ENCODE measurements around the gene NXNL1. TPM values are rescaled to one million over a fixed set of nuclear protein-coding genes. Genes with fewer than 3 reads are reported as not detected.

The NXNL1 gene
- total RNA-seq, 1 donor from 2014 or later = not detected

- Histone ChIP-seq H3K36me3 (ENCODE audit: control insufficient read depth, insufficient read depth, low read length) (no peaks in the 10 kb centered on the region), H3K27me3 (ENCODE audit: control insufficient read depth, insufficient read depth, low read length) (peaks cover 5% of the 10 kb centered on the region), H3K4me3 (ENCODE audit: low read depth, low read length) (peak overlapping the region; percentile 75)
- DNase-seq (ENCODE audit: low read depth) = no peak
- TF ChIP-seq CTCF (IDR thresholded peaks at IDR 0.05; ENCODE audit: insufficient read depth, low read length, poor library complexity, severe bottlenecking) = no peak
Measured at GRCh38 chr19:17471410-17472125, 10.8 kb upstream of the NXNL1 start.

- Histone ChIP-seq H3K36me3 (ENCODE audit: control insufficient read depth, insufficient read depth, low read length) (no peaks in the 10 kb centered on the region), H3K4me3 (ENCODE audit: low read depth, low read length) (peak within 1 kb of the TSS; percentile 75), H3K27me3 (ENCODE audit: control insufficient read depth, insufficient read depth, low read length) (peaks cover 5% of the 10 kb centered on the region)
- DNase-seq (ENCODE audit: low read depth) = peak; percentile 96
- no peak for TF ChIP-seq CTCF (IDR thresholded peaks at IDR 0.05; ENCODE audit: insufficient read depth, low read length, poor library complexity, severe bottlenecking)
Measured at GRCh38 chr19:17470068-17470841, 9.5 kb upstream of the NXNL1 start, which contains the start of gene SLC27A1. Gene SLC27A1 (plus strand): TSS chr19:17470524. CDS start chr19:17470541, 17 bp downstream.

GRCh38 chr19:17469481-17470067, 8.8 kb upstream of the NXNL1 start:
- peak overlapping the region; percentile 75 for H3K4me3 ChIP-seq (ENCODE audit: low read depth, low read length)
- no peaks in the 10 kb centered on the region for H3K36me3 ChIP-seq (ENCODE audit: control insufficient read depth, insufficient read depth, low read length)
- TF ChIP-seq CTCF (IDR thresholded peaks at IDR 0.05; ENCODE audit: insufficient read depth, low read length, poor library complexity, severe bottlenecking) = no peak
- peak; percentile 62 for DNase-seq (ENCODE audit: low read depth)
- peaks cover 5% of the 10 kb centered on the region for H3K27me3 ChIP-seq (ENCODE audit: control insufficient read depth, insufficient read depth, low read length)

- Histone ChIP-seq H3K4me3 (ENCODE audit: low read depth, low read length) (peak overlapping the region; percentile 75), H3K36me3 (ENCODE audit: control insufficient read depth, insufficient read depth, low read length) (no peaks in the 10 kb centered on the region), H3K27me3 (ENCODE audit: control insufficient read depth, insufficient read depth, low read length) (peaks cover 5% of the 10 kb centered on the region)
- no peak for TF ChIP-seq CTCF (IDR thresholded peaks at IDR 0.05; ENCODE audit: insufficient read depth, low read length, poor library complexity, severe bottlenecking)
- DNase-seq (ENCODE audit: low read depth) = no peak
Measured at GRCh38 chr19:17469092-17469480, 8.4 kb upstream of the NXNL1 start.

GRCh38 chr19:17468302-17469091, 7.8 kb upstream of the NXNL1 start:
- H3K27me3 ChIP-seq (ENCODE audit: control insufficient read depth, insufficient read depth, low read length) = peaks cover 5% of the 10 kb centered on the region
- TF ChIP-seq CTCF (IDR thresholded peaks at IDR 0.05; ENCODE audit: insufficient read depth, low read length, poor library complexity, severe bottlenecking) = no peak
- H3K4me3 ChIP-seq (ENCODE audit: low read depth, low read length) = no peak overlapping the region
- no peak for DNase-seq (ENCODE audit: low read depth)
- H3K36me3 ChIP-seq (ENCODE audit: control insufficient read depth, insufficient read depth, low read length) = no peaks in the 10 kb centered on the region

All from kidney epithelial cell (primary cell).